SK-N-SH (cell line): ENCODE results near the gene RELB. TPM values are rescaled to one million over a fixed set of nuclear protein-coding genes. Genes with fewer than 3 reads are reported as not detected.

ENCODE experiments used
- CTCF ChIA-PET: fragments of 300-600, 350-600 bp; formaldehyde crosslinking; extraction: SDS; loops from one replicate; lab custom pipeline; 2021; lab: Yijun Ruan, JAX
- POLR2A ChIA-PET: fragments of 350-600 bp; sonication (Branson Sonifier 250); formaldehyde crosslinking; extraction: SDS; loops from one replicate; lab custom pipeline; 2020; ENCODE audit warnings: antibody characterized with exemption, inconsistent platforms; lab: Yijun Ruan, JAX
- DNase-seq: peaks from one replicate; pipeline ENCODE4 v3.0.0; 2012
- H2AFZ ChIP-seq: fragments of 200-600 bp; sonication (generic); 2 replicates; pipeline ENCODE4 v1.8.1; 2016; ENCODE audit warnings: antibody characterized with exemption, mild to moderate bottlenecking, low read depth
- H3F3A ChIP-seq: fragments of 200-600 bp; sonication (generic); replicated peaks from 2 replicates; pipeline ENCODE3; 2016; ENCODE audit warnings: antibody characterized with exemption, mild to moderate bottlenecking; ENCODE audit not compliant: insufficient read depth
- H3K27ac ChIP-seq, 2 experiments: fragments of 200-500 bp in 1 of 2; fragments of 200-600 bp in 1 of 2; sonication (Bioruptor generic) in 1 of 2; sonication (generic), shearing (Covaris generic) in 1 of 2; 2 replicates each; pipeline versions ENCODE4 v1.5.1 to v1.6.1; 2014 to 2016; ENCODE audit warnings: low read depth in 2 of 2, inconsistent platforms in 1 of 2, low read length in 1 of 2, mild to moderate bottlenecking in 1 of 2, mixed read lengths in 1 of 2
- H3K27me3 ChIP-seq: fragments of 200-600 bp; sonication (generic), shearing (Covaris generic); 2 replicates; pipeline ENCODE4 v1.6.1; 2016; ENCODE audit warnings: mixed run types; ENCODE audit not compliant: insufficient read depth
- H3K36me3 ChIP-seq, 2 experiments: fragments of 200-500 bp in 1 of 2; fragments of 200-600 bp in 1 of 2; sonication (Bioruptor generic) in 1 of 2; sonication (generic) in 1 of 2; replicated peaks in 1 of 2; 2 replicates each; pipeline versions ENCODE3 to v1.5.1; 2014 to 2016; ENCODE audit warnings: low read length in 1 of 2, mild to moderate bottlenecking in 1 of 2; ENCODE audit not compliant: insufficient read depth in 2 of 2, control insufficient read depth in 1 of 2
- H3K4me1 ChIP-seq, 2 experiments: fragments of 200-500 bp in 1 of 2; fragments of 200-600 bp in 1 of 2; sonication (Bioruptor generic) in 1 of 2; sonication (generic), shearing (Covaris generic) in 1 of 2; 2 replicates each; pipeline versions ENCODE4 v1.5.1 to v1.6.1; 2014 to 2016; ENCODE audit warnings: low read depth in 1 of 2, low read length in 1 of 2, mixed run types in 1 of 2; ENCODE audit not compliant: insufficient read depth in 2 of 2, control insufficient read depth in 1 of 2
- H3K4me2 ChIP-seq: fragments of 200-600 bp; sonication (generic), shearing (Covaris generic); 2 replicates; pipeline ENCODE4 v1.6.1; 2017; ENCODE audit warnings: mixed run types
- H3K4me3 ChIP-seq, 2 experiments: fragments of 200-500 bp in 1 of 2; fragments of 200-600 bp in 1 of 2; sonication (Bioruptor generic) in 1 of 2; sonication (generic), shearing (Covaris generic) in 1 of 2; 2 replicates each; pipeline versions ENCODE4 v1.5.1 to v1.8.1; 2014 to 2016; ENCODE audit warnings: low read depth in 2 of 2, inconsistent platforms in 1 of 2, low read length in 1 of 2, mild to moderate bottlenecking in 1 of 2, mixed read lengths in 1 of 2, moderate library complexity in 1 of 2
- H3K79me2 ChIP-seq: fragments of 200-600 bp; sonication (generic); 2 replicates; pipeline ENCODE4 v1.8.1; 2017; ENCODE audit warnings: mild to moderate bottlenecking; ENCODE audit not compliant: insufficient read depth
- H3K9ac ChIP-seq: fragments of 200-600 bp; sonication (generic); 2 replicates; pipeline ENCODE4 v1.6.1; 2017; ENCODE audit warnings: mixed run types
- H3K9me2 ChIP-seq: fragments of 200-600 bp; sonication (generic); 2 replicates; pipeline ENCODE4 v1.6.1; 2017; ENCODE audit warnings: mixed run types
- H3K9me3 ChIP-seq: fragments of 200-600 bp; sonication (generic); 2 replicates; pipeline ENCODE4 v1.6.1; 2017; ENCODE audit warnings: mixed run types, mild to moderate bottlenecking, moderate library complexity
- H4K20me1 ChIP-seq: fragments of 200-600 bp; sonication (generic); 2 replicates; pipeline ENCODE4 v1.6.1; 2017; ENCODE audit warnings: mild to moderate bottlenecking, mixed run types; ENCODE audit not compliant: insufficient read depth
- CTCF ChIP-seq: fragments of 200-600 bp; sonication (generic); IDR thresholded peaks from 2 replicates; pipeline ENCODE4 v1.6.1; 2017; ENCODE audit warnings: antibody characterized with exemption, mild to moderate bottlenecking, moderate library complexity
- ELF1 ChIP-seq: IDR thresholded peaks from 2 replicates; pipeline ENCODE4 v1.4.0; 2012
- EP300 ChIP-seq, 2 experiments: IDR thresholded peaks; 2 replicates each; pipeline versions ENCODE4 v1.4.0 to v1.6.1; 2012; ENCODE audit warnings: borderline replicate concordance in 1 of 2, low read depth in 1 of 2, low read length in 1 of 2
- EZH2phosphoT487 ChIP-seq: fragments of 200-600 bp; sonication (generic); IDR thresholded peaks from 2 replicates; pipeline ENCODE4 v1.6.1; 2017; ENCODE audit warnings: low read depth, mixed run types, mild to moderate bottlenecking, antibody characterized with exemption, moderate library complexity, borderline replicate concordance
- FOXJ3 ChIP-seq: sonication (generic); formaldehyde crosslinking; IDR thresholded peaks from 2 replicates; pipeline ENCODE4 v1.5.1; 2020; ENCODE audit warnings: mild to moderate bottlenecking, missing genetic modification reagents
- IRF3 ChIP-seq: fragments of 150-350 bp; IDR thresholded peaks from 2 replicates; pipeline ENCODE4 v1.6.1; 2016; ENCODE audit warnings: mild to moderate bottlenecking, low read depth, low read length
- MEF2A ChIP-seq: IDR thresholded peaks from 2 replicates; pipeline ENCODE4 v1.4.0; 2012; ENCODE audit warnings: low read depth, borderline replicate concordance
- MXI1 ChIP-seq: IDR thresholded peaks from 2 replicates; pipeline ENCODE4 v1.6.1; 2012; ENCODE audit warnings: mild to moderate bottlenecking, low read depth, low read length, improper control_type of control experiment
- PBX3 ChIP-seq: IDR thresholded peaks from 2 replicates; pipeline ENCODE4; 2012
- POLR2AphosphoS5 ChIP-seq: IDR thresholded peaks from 2 replicates; pipeline ENCODE4 v1.6.1; 2012; ENCODE audit warnings: low read depth, low read length
- RXRA ChIP-seq: IDR thresholded peaks from 2 replicates; pipeline ENCODE4 v1.4.0; 2012; ENCODE audit warnings: low read depth, mild to moderate bottlenecking, borderline replicate concordance
- SIN3A ChIP-seq: IDR thresholded peaks from 2 replicates; pipeline ENCODE4 v1.6.1; 2012; ENCODE audit warnings: low read depth, mild to moderate bottlenecking, low read length, moderate library complexity, borderline replicate concordance
- TAF1 ChIP-seq: IDR thresholded peaks from 2 replicates; pipeline ENCODE4 v1.6.1; 2012; ENCODE audit warnings: low read depth, mild to moderate bottlenecking, low read length, moderate library complexity, borderline replicate concordance
- TEAD4 ChIP-seq: IDR thresholded peaks from 2 replicates; pipeline ENCODE4 v1.4.0; 2012; ENCODE audit warnings: mild to moderate bottlenecking, borderline replicate concordance; ENCODE audit not compliant: insufficient read depth
- USF1 ChIP-seq: IDR thresholded peaks from 2 replicates; pipeline ENCODE4 v1.4.0; 2012; ENCODE audit warnings: low read depth, borderline replicate concordance
- ZBTB33 ChIP-seq: IDR thresholded peaks from 2 replicates; pipeline ENCODE4 v1.4.0; 2012; ENCODE audit warnings: low read depth, borderline replicate concordance
- WGBS: methylation state at CpG from one replicate; pipeline ENCODE4 v1.1.6; 2017; ENCODE audit warnings: low lambda C conversion rate; 5-methylcytosine and 5-hydroxymethylcytosine counted together
- polyA plus RNA-seq, 3 experiments: library from polyadenylated mRNA; depleted of rRNA; stranded (reverse); fragments of >200 nt; gene quantifications; 2 replicates each; pipeline ENCODE4 v1.2.3, GENCODE V29; 2012

RELB gene
- polyA plus RNA-seq, 1 of the 3 experiments (the other 2 are of a cell fraction), result 12.6 TPM

GRCh38 chr19:45035755-45036154 is 34.5 kb downstream of the RELB start:
- Histone ChIP-seq H3K9me2 (no peaks in the 10 kb centered on the region), H3K27ac (no peak overlapping the region), H3K27me3 (no peaks in the 10 kb centered on the region), H3K79me2 (peaks cover 19% of the 10 kb centered on the region), H3F3A (peaks cover 7% of the 10 kb centered on the region), H2AFZ (no peak overlapping the region), H3K4me3 (no peak overlapping the region), H3K9ac (no peak overlapping the region), H3K36me3 (peaks cover 7 to 11% of the 10 kb centered on the region in 2 experiments), H3K4me2 (no peak overlapping the region), H3K4me1 (peaks cover 10 to 11% of the 10 kb centered on the region in 2 experiments; a peak in 3 of 4 replicates), H4K20me1 (peaks cover 15% of the 10 kb centered on the region), H3K9me3 (no peaks in the 10 kb centered on the region)
- CTCF ChIA-PET, result interaction anchor here (1.2 kb wide), 1 partner anchor 24 kb away, joined by 4 read pairs; no protein-coding TSS in a partner anchor
- TF ChIP-seq USF1 (no peak), RXRA (no peak), POLR2AphosphoS5 (no peak), PBX3 (no peak), MEF2A (no peak), TEAD4 (no peak), CTCF (no peak), IRF3 (no peak), MXI1 (no peak), FOXJ3 (CRISPR knock-in tag) (no peak), TAF1 (no peak), ZBTB33 (no peak), EP300 (IDR thresholded peaks at IDR 0.05; ENCODE audit: borderline replicate concordance in 1 of 2, low read depth in 1 of 2, low read length in 1 of 2) (no peak), SIN3A (no peak), EZH2phosphoT487 (no peak), ELF1 (no peak)
- DNase-seq, result no peak
- WGBS, result 94% methylated on average over 6 of the region's 6 CpGs
- POLR2A ChIA-PET, result no interaction called here
